ENCODE data around the gene PROSER3. TPM values are rescaled to one million over a fixed set of nuclear protein-coding genes. Genes with fewer than 3 reads are reported as not detected.

The PROSER3 gene
- total and polyA plus RNA-seq, 4 donors: 10.0 to 32.2 (median 12.1) TPM

DNA sequence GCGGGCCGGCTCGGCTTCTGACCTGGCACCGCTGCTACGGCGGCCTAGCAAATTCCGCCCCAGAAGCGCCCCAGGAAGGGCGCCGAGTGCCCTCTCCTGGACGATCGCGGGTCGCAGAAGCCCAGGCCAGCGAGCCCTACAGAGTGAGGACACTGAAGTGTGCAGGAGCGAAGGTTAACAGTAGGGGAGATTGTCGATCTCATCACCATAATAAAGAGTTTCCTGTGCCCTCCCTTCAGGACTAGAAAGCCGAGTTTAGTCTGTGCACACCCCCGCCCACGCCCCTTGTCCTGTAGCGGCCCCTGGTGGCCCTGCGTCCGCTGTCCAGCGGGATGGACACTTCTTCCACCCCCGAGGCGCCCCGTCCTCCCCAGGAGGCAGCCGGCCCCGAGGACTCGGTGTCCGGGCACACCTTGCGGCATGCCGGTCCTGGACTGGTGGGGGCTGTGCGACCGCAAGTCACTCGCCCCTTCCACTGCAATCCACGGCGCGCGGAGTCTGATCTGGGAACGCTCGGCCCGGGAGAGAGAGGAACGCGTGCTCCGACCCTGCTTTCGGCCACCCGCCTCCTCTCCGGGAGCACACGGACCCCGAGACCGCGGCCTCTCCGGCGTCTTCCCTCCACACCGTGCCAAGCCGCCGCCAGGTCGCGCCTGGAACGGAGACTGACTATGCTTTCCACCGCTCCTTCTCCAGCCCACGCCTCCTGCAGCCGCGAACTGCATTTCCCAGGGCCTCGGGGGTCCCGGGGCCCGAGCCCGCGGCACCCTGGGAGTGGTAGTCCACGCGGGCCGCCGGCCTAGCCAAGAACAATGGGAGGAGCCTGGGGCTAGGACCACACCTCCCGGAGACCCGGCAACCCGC, 40.9 kb upstream of the PROSER3 start:
- H3K9ac ChIP-seq (ENCODE audit: insufficient read depth in 1 of 2, low read length in 2 of 2): no peak overlapping the region
- no peaks in the 10 kb centered on the region for H3K27me3 ChIP-seq (ENCODE audit: control insufficient read depth in 3 of 3, insufficient read depth in 3 of 3, low read length in 2 of 3)
- TF ChIP-seq, protein P1, sequence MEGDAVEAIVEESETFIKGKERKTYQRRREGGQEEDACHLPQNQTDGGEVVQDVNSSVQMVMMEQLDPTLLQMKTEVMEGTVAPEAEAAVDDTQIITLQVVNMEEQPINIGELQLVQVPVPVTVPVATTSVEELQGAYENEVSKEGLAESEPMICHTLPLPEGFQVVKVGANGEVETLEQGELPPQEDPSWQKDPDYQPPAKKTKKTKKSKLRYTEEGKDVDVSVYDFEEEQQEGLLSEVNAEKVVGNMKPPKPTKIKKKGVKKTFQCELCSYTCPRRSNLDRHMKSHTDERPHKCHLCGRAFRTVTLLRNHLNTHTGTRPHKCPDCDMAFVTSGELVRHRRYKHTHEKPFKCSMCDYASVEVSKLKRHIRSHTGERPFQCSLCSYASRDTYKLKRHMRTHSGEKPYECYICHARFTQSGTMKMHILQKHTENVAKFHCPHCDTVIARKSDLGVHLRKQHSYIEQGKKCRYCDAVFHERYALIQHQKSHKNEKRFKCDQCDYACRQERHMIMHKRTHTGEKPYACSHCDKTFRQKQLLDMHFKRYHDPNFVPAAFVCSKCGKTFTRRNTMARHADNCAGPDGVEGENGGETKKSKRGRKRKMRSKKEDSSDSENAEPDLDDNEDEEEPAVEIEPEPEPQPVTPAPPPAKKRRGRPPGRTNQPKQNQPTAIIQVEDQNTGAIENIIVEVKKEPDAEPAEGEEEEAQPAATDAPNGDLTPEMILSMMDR (IDR thresholded peaks at IDR 0.05; ENCODE audit: control extremely low read depth, extremely low read depth): peak; percentile 60
- peaks cover 0 to 23% (median 15%) of the 10 kb centered on the region in 5 donors for H3K4me1 ChIP-seq (ENCODE audit: control insufficient read depth in 5 of 5, insufficient read depth in 5 of 5, low read length in 5 of 5)
- peak; percentile 91 for ATAC-seq (ENCODE audit: insufficient read depth, low FRiP score)
- H3K4me3 ChIP-seq: peak overlapping the region; percentile 70
- H3K36me3 ChIP-seq (ENCODE audit: control insufficient read depth in 4 of 4, insufficient read depth in 4 of 4, low read length in 4 of 4): peaks cover 0 to 16% (median 6%) of the 10 kb centered on the region in 4 donors
- DNase-seq: peak; percentile 86 to 98 (median 96)
- peaks cover 0 to 1% (median 0%) of the 10 kb centered on the region in 4 donors for H3K9me3 ChIP-seq (ENCODE audit: control insufficient read depth in 4 of 4, insufficient read depth in 3 of 4, low read length in 3 of 4)
- peak overlapping the region; percentile 67 to 91 for H3K27ac ChIP-seq (ENCODE audit: low read depth in 1 of 2, low read length in 1 of 2)
- WGBS, 2 donors: 0% methylated on average over 71 to 77 of the region's 77 CpGs

DNA sequence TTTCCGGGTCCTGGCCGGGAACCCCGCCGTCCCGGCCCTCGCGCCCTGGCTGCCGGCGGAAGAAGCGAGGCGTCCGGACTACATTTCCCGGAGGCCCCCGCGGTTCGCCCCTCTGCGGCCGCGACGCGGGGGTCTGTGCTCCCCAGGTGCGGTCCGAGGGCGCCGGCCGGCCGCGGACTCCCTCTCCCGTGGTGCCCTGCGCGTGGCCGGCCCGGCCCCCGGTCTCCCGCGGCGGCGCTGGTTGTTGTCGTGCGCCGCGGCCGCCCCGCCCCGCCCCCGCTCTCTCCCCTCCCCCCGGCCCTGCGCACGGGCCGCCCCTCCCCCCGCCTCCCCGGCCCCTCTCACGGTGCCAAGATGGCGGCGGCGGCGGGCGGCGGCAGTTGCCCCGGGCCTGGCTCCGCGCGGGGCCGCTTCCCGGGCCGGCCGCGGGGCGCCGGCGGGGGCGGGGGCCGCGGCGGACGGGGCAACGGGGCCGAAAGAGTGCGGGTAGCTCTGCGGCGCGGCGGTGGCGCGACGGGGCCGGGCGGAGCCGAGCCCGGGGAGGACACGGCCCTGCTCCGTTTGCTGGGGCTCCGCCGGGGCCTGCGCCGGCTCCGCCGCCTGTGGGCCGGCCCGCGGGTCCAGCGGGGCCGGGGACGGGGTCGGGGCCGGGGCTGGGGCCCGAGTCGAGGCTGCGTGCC, 40.2 kb upstream of the PROSER3 start, which contains the start of gene KMT2B:
Gene KMT2B, plus strand, starts transcription at position 339 of the 680 bp plus-strand sequence. Its CDS starts 16 bp downstream, at position 355.
- Histone ChIP-seq H3K9me3 (ENCODE audit: control insufficient read depth in 4 of 4, insufficient read depth in 3 of 4, low read length in 3 of 4) (peaks cover 0 to 1% (median 0%) of the 10 kb centered on the region in 4 donors), H3K9ac (ENCODE audit: insufficient read depth in 1 of 2, low read length in 2 of 2) (peak within 1 kb of the TSS; percentile 67 to 68), H3K27me3 (ENCODE audit: control insufficient read depth in 3 of 3, insufficient read depth in 3 of 3, low read length in 2 of 3) (no peaks in the 10 kb centered on the region), H3K36me3 (ENCODE audit: control insufficient read depth in 4 of 4, insufficient read depth in 4 of 4, low read length in 4 of 4) (peaks cover 0 to 24% (median 10%) of the 10 kb centered on the region in 4 donors), H3K27ac (ENCODE audit: low read depth in 1 of 2, low read length in 1 of 2) (peak within 1 kb of the TSS; percentile 77 to 91), H3K4me3 (peak within 1 kb of the TSS; percentile 83), H3K4me1 (ENCODE audit: control insufficient read depth in 5 of 5, insufficient read depth in 5 of 5, low read length in 5 of 5) (peaks cover 0 to 23% (median 15%) of the 10 kb centered on the region in 5 donors)
- peak in 1 of 3 donors; percentile 97 for DNase-seq
- TF ChIP-seq, protein P1 (IDR thresholded peaks at IDR 0.05; ENCODE audit: control extremely low read depth, extremely low read depth): no peak
- WGBS, 2 donors: 1% methylated on average over 59 to 105 of the region's 109 CpGs
- ATAC-seq (ENCODE audit: insufficient read depth, low FRiP score): peak; percentile 49

DNA sequence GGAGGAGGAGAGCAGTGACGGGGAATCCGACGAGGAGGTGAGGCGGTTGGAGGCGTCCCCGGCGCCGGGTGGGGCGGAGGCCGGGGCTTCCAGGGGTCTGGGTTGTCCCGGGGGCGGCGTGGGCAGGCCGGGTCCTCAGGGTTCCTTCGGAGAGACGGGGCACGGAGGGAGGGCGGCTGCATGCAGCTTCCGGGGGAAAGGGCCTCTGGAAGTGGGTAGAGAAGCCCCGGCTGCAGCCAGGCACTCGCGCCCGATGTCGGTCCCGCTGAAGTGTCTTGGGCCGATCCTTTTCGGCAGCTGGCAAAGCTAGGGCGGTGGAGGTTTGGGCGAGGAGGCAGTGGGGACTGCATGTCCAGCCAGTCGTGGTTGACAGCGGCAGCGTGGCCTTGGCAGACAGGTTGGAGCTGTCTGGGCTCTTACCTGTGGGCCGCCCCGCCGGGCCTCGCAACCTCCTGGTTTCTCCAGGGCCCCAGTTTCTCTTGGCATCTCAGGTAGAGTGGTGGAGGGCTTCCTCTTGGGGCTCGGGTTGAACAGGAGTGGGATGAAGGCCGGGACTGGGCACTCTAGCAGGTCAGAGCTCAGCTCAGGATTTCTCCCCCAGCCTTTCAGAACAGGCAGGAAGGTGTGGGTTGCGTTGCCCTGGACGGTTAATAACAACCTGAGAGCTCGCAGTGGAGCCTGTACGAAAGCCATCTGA, 39.5 kb upstream of the PROSER3 start:
- Histone ChIP-seq H3K36me3 (ENCODE audit: control insufficient read depth in 4 of 4, insufficient read depth in 4 of 4, low read length in 4 of 4) (peaks cover under 1 to 31% (median 15%) of the 10 kb centered on the region in 4 donors), H3K27me3 (ENCODE audit: control insufficient read depth in 3 of 3, insufficient read depth in 3 of 3, low read length in 2 of 3) (no peaks in the 10 kb centered on the region), H3K27ac (ENCODE audit: low read depth in 1 of 2, low read length in 1 of 2) (peak overlapping the region; percentile 68 to 77), H3K9me3 (ENCODE audit: control insufficient read depth in 4 of 4, insufficient read depth in 3 of 4, low read length in 3 of 4) (peaks cover 0 to 1% (median 0%) of the 10 kb centered on the region in 4 donors), H3K4me3 (peak overlapping the region; percentile 83), H3K4me1 (ENCODE audit: control insufficient read depth in 5 of 5, insufficient read depth in 5 of 5, low read length in 5 of 5) (peaks cover 0 to 23% (median 15%) of the 10 kb centered on the region in 5 donors), H3K9ac (ENCODE audit: insufficient read depth in 1 of 2, low read length in 2 of 2) (peak overlapping the region; percentile 67 to 68)
- DNase-seq: peak in 2 of 3 donors; percentile 18 to 22
- TF ChIP-seq, protein P1 (IDR thresholded peaks at IDR 0.05; ENCODE audit: control extremely low read depth, extremely low read depth): no peak
- 1% methylated on average over 42 of the region's 42 CpGs for whole genome bisulfite sequencing, 2 donors
- ATAC-seq (ENCODE audit: insufficient read depth, low FRiP score): no peak
